ENCODE measurements around the gene ARHGAP24. TPM values are rescaled to one million over a fixed set of nuclear protein-coding genes. Genes with fewer than 3 reads are reported as not detected.

Gene ARHGAP24
- total RNA-seq, 2 donors from 2014 or later: 34.0 to 42.0 TPM

GRCh38 chr4:85741381-85741780 lies 266.4 kb downstream of the ARHGAP24 start:
- no peaks in the 10 kb centered on the region for H3K9me3 ChIP-seq
- DNase-seq (ENCODE audit: low spot score): no peak
- H3K4me1 ChIP-seq: peaks cover 0 to 23% of the 10 kb centered on the region in 2 donors
- no peaks in the 10 kb centered on the region for H3K36me3 ChIP-seq
- no peak overlapping the region for H3K4me3 ChIP-seq
- peak overlapping the region; percentile 44 to 72 for H3K27ac ChIP-seq
- no peak for TF ChIP-seq CTCF (IDR thresholded peaks at IDR 0.05)
- no peaks in the 10 kb centered on the region for H3K27me3 ChIP-seq

- Histone ChIP-seq H3K36me3 (no peaks in the 10 kb centered on the region), H3K4me3 (no peak overlapping the region), H3K27ac (peak overlapping the region; percentile 44 to 72), H3K27me3 (no peaks in the 10 kb centered on the region), H3K4me1 (peaks cover 0 to 23% of the 10 kb centered on the region in 2 donors), H3K9me3 (no peaks in the 10 kb centered on the region)
- DNase-seq (ENCODE audit: low spot score): no peak
- TF ChIP-seq CTCF (IDR thresholded peaks at IDR 0.05): no peak
Observed at GRCh38 chr4:85741921-85742591, 267.1 kb downstream of the ARHGAP24 start.

GRCh38 chr4:85744950-85745349 lies 270.0 kb downstream of the ARHGAP24 start:
- H3K27ac ChIP-seq: peak overlapping the region; percentile 22 to 72

GRCh38 chr4:85745939-85746338 lies 271.0 kb downstream of the ARHGAP24 start:
- Histone ChIP-seq H3K27ac (no peak overlapping the region), H3K27me3 (no peaks in the 10 kb centered on the region), H3K9me3 (no peaks in the 10 kb centered on the region), H3K4me1 (peaks cover 0 to 29% of the 10 kb centered on the region in 2 donors), H3K4me3 (no peak overlapping the region), H3K36me3 (no peaks in the 10 kb centered on the region)
- DNase-seq (ENCODE audit: low spot score): no peak
- no peak for TF ChIP-seq CTCF (IDR thresholded peaks at IDR 0.05)

More at GRCh38 chr4:85744950-85745349, 270.0 kb downstream of the ARHGAP24 start:
- Histone ChIP-seq H3K27me3 (no peaks in the 10 kb centered on the region), H3K4me3 (no peak overlapping the region), H3K36me3 (no peaks in the 10 kb centered on the region), H3K4me1 (peaks cover 0 to 31% of the 10 kb centered on the region in 2 donors), H3K9me3 (no peaks in the 10 kb centered on the region)
- no peak for TF ChIP-seq CTCF (IDR thresholded peaks at IDR 0.05)
- no peak for DNase-seq (ENCODE audit: low spot score)

- H3K4me3 ChIP-seq: no peak overlapping the region
- H3K4me1 ChIP-seq: peaks cover 0 to 22% of the 10 kb centered on the region in 2 donors
- no peaks in the 10 kb centered on the region for H3K36me3 ChIP-seq
- no peak for DNase-seq (ENCODE audit: low spot score)
- no peak overlapping the region for H3K27ac ChIP-seq
- no peaks in the 10 kb centered on the region for H3K27me3 ChIP-seq
- no peaks in the 10 kb centered on the region for H3K9me3 ChIP-seq
- peak; percentile 68 to 90 for TF ChIP-seq CTCF (IDR thresholded peaks at IDR 0.05)
Observed at GRCh38 chr4:85747882-85748491, 273.0 kb downstream of the ARHGAP24 start.

Data from right atrium auricular region (tissue), 2 donors.